ENCODE results near the gene FBXL4. TPM values are rescaled to one million over a fixed set of nuclear protein-coding genes. Genes with fewer than 3 reads are reported as not detected.

FBXL4 gene
- total and polyA plus RNA-seq, 2 of the 8 experiments (the other 6 are each of a cell fraction or from before 2014, with no cell fraction given), result 6.9 to 13.8 TPM

- TF ChIP-seq, protein P1, sequence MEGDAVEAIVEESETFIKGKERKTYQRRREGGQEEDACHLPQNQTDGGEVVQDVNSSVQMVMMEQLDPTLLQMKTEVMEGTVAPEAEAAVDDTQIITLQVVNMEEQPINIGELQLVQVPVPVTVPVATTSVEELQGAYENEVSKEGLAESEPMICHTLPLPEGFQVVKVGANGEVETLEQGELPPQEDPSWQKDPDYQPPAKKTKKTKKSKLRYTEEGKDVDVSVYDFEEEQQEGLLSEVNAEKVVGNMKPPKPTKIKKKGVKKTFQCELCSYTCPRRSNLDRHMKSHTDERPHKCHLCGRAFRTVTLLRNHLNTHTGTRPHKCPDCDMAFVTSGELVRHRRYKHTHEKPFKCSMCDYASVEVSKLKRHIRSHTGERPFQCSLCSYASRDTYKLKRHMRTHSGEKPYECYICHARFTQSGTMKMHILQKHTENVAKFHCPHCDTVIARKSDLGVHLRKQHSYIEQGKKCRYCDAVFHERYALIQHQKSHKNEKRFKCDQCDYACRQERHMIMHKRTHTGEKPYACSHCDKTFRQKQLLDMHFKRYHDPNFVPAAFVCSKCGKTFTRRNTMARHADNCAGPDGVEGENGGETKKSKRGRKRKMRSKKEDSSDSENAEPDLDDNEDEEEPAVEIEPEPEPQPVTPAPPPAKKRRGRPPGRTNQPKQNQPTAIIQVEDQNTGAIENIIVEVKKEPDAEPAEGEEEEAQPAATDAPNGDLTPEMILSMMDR (IDR thresholded peaks at IDR 0.05; ENCODE audit: control extremely low read depth in 1 of 3, insufficient read depth in 1 of 3, low read depth in 1 of 3, low read length in 3 of 3), result no peak
- TF ChIP-seq HDAC6 (IDR thresholded peaks at IDR 0.05; ENCODE audit: low read depth, low read length), result no peak
- TF ChIP-seq KDM4A (IDR thresholded peaks at IDR 0.05; ENCODE audit: low read depth, low read length, severe bottlenecking), result peak; percentile 11
- TF ChIP-seq, protein P2, sequence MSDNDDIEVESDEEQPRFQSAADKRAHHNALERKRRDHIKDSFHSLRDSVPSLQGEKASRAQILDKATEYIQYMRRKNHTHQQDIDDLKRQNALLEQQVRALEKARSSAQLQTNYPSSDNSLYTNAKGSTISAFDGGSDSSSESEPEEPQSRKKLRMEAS (IDR thresholded peaks at IDR 0.05), result peak; percentile 51
- TF ChIP-seq MAFK (IDR thresholded peaks at IDR 0.05; ENCODE audit: low read depth, low read length), result no peak
- no peak for TF ChIP-seq POU5F1 (IDR thresholded peaks at IDR 0.05; ENCODE audit: low read depth, low read length)
- TF ChIP-seq TBP (IDR thresholded peaks at IDR 0.05; ENCODE audit: low read depth, low read length), result no peak
- no peak for TF ChIP-seq ATF2 (IDR thresholded peaks at IDR 0.05; ENCODE audit: low read length)
- TF ChIP-seq CBX5 (IDR thresholded peaks at IDR 0.05; ENCODE audit: low read depth, low read length), result no peak
- TF ChIP-seq SIRT6 (IDR thresholded peaks at IDR 0.05; ENCODE audit: low read length), result no peak
- no peak for TF ChIP-seq CEBPB (IDR thresholded peaks at IDR 0.05; ENCODE audit: low read depth, low read length)
- TF ChIP-seq SP4 (IDR thresholded peaks at IDR 0.05; ENCODE audit: low read length), result no peak
- TF ChIP-seq CHD2 (IDR thresholded peaks at IDR 0.05; ENCODE audit: low read length), result peak; percentile 34; the same call in 1 of the 2 replicates
- no peak for TF ChIP-seq GABPA (IDR thresholded peaks at IDR 0.05; ENCODE audit: borderline replicate concordance, insufficient read depth, low read length)
- TF ChIP-seq RFX5 (IDR thresholded peaks at IDR 0.05; ENCODE audit: borderline replicate concordance, low read depth, low read length), result no peak
- no peak for TF ChIP-seq PHF8 (conservative IDR thresholded peaks at IDR 0.05; ENCODE audit: low read depth, low read length)
- TF ChIP-seq RAD21 (IDR thresholded peaks at IDR 0.05 in 1 of 2, conservative IDR thresholded peaks at IDR 0.05 in 1 of 2; ENCODE audit: low read depth in 2 of 2, low read length in 2 of 2), result no peak
- no peak for TF ChIP-seq SP2 (IDR thresholded peaks at IDR 0.05; ENCODE audit: low read length)
- TF ChIP-seq GTF2F1 (IDR thresholded peaks at IDR 0.05; ENCODE audit: borderline replicate concordance, low read depth, low read length), result no peak
These were observed 113.4 kb downstream of the FBXL4 start, which contains the start of gene POU3F2 (continued) for GRCh38 chr6:98834060-98835031.

Data from H1 (cell line).